Muscle layer of duodenum (tissue), 2 donors: ENCODE data around the gene MID2.

Experiments
- H3K27ac ChIP-seq: one replicate; pipeline ENCODE4 v1.7.0; 2013; ENCODE audit warnings: mild to moderate bottlenecking, low read length
- H3K27me3 ChIP-seq: one replicate; pipeline ENCODE4 v1.7.0; 2013; ENCODE audit warnings: low read depth, mild to moderate bottlenecking, control low read depth, low read length
- H3K36me3 ChIP-seq, 2 donors: one replicate each; pipeline ENCODE4 v1.7.0; 2013; ENCODE audit warnings: low read length in 2 of 2, control low read depth in 1 of 2, mild to moderate bottlenecking in 1 of 2; ENCODE audit not compliant: insufficient read depth in 2 of 2, control insufficient read depth in 1 of 2
- H3K4me1 ChIP-seq, 2 donors: one replicate each; pipeline ENCODE4 v1.7.0; 2013; ENCODE audit warnings: low read length in 2 of 2, mild to moderate bottlenecking in 2 of 2, control low read depth in 1 of 2, moderate library complexity in 1 of 2; ENCODE audit not compliant: insufficient read depth in 2 of 2, control insufficient read depth in 1 of 2
- H3K4me3 ChIP-seq, 2 donors: one replicate each; pipeline ENCODE4 v1.7.0; 2013; ENCODE audit warnings: low read length in 2 of 2, low read depth in 1 of 2, mild to moderate bottlenecking in 1 of 2
- H3K9me3 ChIP-seq, 2 donors: one replicate each; pipeline ENCODE4 v1.7.0; 2013; ENCODE audit warnings: low read length in 2 of 2, control low read depth in 1 of 2, mild to moderate bottlenecking in 1 of 2; ENCODE audit not compliant: control insufficient read depth in 1 of 2
- donor health status: healthy.

Gene MID2

GRCh38 chrX:107970073-107970472 is 144.4 kb downstream of the MID2 start:
- Histone ChIP-seq H3K27ac (no peak overlapping the region), H3K9me3 (no peaks in the 10 kb centered on the region), H3K36me3 (no peaks in the 10 kb centered on the region), H3K4me1 (no peaks in the 10 kb centered on the region), H3K27me3 (no peaks in the 10 kb centered on the region), H3K4me3 (no peak overlapping the region)

- no peaks in the 10 kb centered on the region for H3K9me3 ChIP-seq
- no peaks in the 10 kb centered on the region for H3K36me3 ChIP-seq
- no peak overlapping the region for H3K27ac ChIP-seq
- no peaks in the 10 kb centered on the region for H3K27me3 ChIP-seq
- H3K4me3 ChIP-seq = no peak overlapping the region
- no peaks in the 10 kb centered on the region for H3K4me1 ChIP-seq
These were observed 146.0 kb downstream of the MID2 start for GRCh38 chrX:107971636-107972035.
